T47D (cell line): Measurements from ENCODE around the gene MAGEA10.
"Not testable (repeated sequence)": the region's sequence is repeated elsewhere in the genome, so short reads cannot be mapped to it uniquely, and the experiment has no call there.

Experiments used
- DNase-seq, 2 experiments: peaks; one replicate each; pipeline versions ENCODE4 v3.0.0 to v3.0.0-alpha.2; 2011 to 2012; ENCODE audit warnings: low read depth in 1 of 2, low spot score in 1 of 2
- JUND ChIP-seq: IDR thresholded peaks from 2 replicates; pipeline ENCODE4 v1.6.1; 2012; ENCODE audit warnings: low read depth
- in situ Hi-C: cut with HindIII; loops from 2 replicates; pipeline ENCODE4 v1.10.0; 2016; ENCODE audit warnings: low sequenced_read_pairs, low pct_unique_long_range_greater_than_20kb

MAGEA10 gene

GRCh38 chrX:152138388-152138784 is at the start of gene MAGEA10:
Gene MAGEA10, minus strand, starts transcription at chrX:152138577. Its CDS starts 2,957 bp downstream, at chrX:152135620.
- no peak for TF ChIP-seq JUND
- DNase-seq = no peak
- in situ Hi-C loops = no loop called here

DNA sequence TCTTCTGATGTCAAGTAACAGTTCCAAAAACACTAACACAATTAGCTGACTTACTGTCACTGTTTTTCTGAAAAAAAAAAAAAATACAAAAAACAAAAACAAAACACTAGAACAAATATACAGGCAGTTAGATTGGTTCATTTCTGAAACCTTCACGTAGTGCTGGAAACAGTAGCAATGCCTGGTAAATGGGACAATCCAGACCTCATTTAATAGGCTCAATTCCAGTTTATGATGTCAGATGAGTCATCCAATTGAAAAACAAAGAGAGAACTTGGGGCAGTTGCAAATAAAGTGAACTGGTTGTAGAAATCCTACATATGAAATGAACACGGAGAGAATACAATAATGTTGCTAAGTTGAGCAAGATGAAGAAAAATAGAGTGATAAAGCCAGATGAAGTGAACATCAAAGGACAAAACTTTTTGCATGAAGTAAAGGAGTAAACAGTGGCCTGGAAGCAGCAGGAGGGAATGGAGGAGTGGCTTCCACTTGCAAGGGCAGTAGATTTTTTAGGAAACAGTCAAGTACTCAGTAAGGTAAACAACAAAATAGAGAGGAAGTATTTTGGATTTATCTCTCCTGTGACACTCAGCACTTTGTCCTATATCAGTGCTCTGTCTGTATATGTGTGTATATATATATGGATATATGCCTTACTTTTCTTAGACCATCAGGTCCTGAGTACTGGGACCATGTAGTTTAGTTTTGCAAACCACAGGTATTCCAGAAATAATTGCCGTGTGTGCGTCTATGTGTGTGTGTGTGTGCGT is 39.3 kb upstream of the MAGEA10 start:
- no peak for TF ChIP-seq JUND
- no peak for DNase-seq
- in situ Hi-C loops = no loop called here

GRCh38 chrX:152177052-152177451 is 38.7 kb upstream of the MAGEA10 start:
- no peak for TF ChIP-seq JUND
- no peak for DNase-seq
- in situ Hi-C loops = no loop called here

- in situ Hi-C loops, DNase-seq: not testable (repeated sequence)
Observed at GRCh38 chrX:152175892-152176291, 37.5 kb upstream of the MAGEA10 start.

DNA sequence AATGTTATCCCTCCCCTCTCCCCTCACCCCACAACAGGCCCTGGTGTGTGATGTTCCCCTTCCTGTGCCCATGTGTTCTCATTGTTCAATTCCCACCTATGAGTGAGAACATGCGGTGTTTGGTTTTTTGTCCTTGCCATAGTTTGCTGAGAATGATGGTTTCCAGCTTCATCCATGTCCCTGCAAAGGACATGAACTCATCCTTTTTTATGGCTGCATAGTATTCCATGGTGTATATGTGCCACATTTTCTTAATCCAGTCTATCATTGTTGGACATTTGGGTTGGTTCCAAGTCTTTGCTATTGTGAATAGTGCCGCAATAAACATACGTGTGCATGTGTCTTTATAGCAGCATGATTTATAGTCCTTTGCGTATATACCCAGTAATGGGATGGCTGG is 35.5 kb upstream of the MAGEA10 start:
- DNase-seq, in situ Hi-C loops: not testable (repeated sequence)

DNA sequence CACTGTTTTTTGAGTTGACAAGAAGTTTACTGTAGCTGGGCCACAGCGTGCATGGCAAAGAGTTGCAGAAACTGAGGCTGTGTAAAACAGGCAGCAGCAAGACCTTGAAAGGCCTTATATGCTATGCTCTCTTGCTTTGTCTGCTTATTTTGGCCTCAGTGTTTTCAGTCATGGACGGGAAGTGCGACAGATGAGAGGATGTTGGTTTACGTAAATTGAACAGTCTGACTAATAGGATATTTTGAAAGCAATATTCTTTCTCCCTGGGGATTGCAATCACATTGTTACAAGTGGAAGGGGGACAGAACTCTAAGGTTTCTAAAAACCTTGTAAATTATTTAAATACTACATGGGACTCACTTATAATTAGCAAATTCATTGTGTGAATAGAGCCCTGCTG is 32.2 kb upstream of the MAGEA10 start:
- in situ Hi-C loops = no loop called here
- TF ChIP-seq JUND = no peak
- no peak for DNase-seq

DNA sequence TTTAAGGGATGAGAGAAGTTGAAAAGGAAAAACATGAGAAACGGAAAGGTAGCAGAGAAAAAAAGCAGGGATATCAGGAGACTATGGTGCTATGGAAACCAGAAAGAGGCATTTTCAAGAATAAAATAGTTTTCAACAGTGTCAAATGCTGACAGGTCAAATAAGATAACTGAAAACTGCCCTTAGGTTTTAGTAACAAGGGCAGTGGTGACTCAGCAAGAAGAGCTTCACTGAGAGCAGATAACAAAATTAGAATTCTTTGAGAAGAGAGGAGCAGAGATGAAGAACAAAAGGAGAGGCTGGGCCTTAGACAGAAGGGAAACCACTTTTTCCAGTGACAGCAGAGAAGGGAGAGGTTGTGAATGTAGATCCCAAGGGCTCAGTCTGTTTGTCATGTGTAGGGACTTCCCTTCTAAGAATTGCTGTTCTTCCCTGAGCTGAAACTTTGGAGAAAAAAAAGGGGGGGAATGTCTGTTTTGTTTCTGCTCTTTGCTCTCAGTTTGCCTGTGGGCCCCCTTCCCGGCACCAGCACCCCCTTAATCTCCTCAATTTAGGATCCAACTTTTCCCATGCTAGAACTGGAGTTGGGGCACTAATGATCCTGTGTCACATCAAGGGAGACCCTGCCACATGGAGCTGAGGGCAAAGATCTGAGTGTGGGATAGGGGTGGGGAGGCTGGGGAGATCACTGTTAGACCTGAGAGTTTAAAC is 26.8 kb upstream of the MAGEA10 start:
- in situ Hi-C loops = no loop called here
- no peak for TF ChIP-seq JUND
- no peak for DNase-seq

GRCh38 chrX:152157042-152157441 is 18.7 kb upstream of the MAGEA10 start:
- no peak for DNase-seq
- TF ChIP-seq JUND = no peak
- in situ Hi-C loops = no loop called here

DNA sequence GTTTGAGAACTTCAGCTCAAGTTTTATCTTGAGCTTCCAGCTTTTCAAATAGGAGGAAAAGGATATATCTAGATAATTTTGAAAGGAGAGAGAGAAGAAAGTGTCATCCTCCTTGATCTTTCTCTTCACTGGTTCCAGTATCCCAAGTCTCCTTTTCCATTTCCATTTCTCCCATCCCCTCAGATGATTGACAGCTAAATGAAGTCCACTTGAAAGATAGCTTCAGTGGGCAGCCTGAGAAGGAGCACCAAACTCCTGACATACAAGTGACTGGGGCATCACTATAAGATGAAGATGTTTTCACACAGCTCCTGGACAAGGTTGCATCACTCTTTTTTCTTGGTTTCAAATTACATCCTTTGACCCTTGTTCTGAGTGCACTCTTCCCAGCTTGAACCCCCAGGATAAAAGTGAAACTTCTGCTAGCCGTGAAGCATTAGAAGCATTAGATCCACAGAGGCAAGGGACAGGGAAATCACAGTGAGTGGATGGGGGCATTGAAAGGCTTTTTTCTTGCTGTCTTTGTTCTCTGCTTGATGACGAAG is 17.5 kb upstream of the MAGEA10 start:
- in situ Hi-C loops = no loop called here
- no peak for TF ChIP-seq JUND
- no peak for DNase-seq

DNA sequence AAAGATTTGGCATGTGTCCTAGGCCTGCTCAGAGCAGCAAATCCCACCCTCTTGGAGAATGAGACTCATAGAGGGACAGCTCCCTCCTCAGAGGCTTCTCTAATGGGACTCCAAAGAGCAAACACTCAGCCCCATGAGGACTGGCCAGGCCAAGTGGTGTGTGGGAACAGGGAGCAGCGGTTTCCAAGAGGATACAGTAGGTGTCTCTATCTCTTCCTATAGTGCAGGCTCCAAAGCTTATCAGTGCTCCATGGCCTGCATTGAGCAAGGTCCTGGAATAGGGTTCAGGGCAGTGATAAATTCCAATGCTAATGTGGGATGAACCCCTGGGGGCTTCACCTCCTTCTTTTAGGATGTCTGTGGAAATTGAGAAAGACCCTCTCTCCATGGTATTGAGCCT is 15.7 kb upstream of the MAGEA10 start:
- TF ChIP-seq JUND = no peak
- in situ Hi-C loops = no loop called here
- no peak for DNase-seq

- no peak for TF ChIP-seq JUND
- in situ Hi-C loops = no loop called here
- no peak for DNase-seq
Observed at GRCh38 chrX:152151256-152151655, 12.9 kb upstream of the MAGEA10 start.

DNA sequence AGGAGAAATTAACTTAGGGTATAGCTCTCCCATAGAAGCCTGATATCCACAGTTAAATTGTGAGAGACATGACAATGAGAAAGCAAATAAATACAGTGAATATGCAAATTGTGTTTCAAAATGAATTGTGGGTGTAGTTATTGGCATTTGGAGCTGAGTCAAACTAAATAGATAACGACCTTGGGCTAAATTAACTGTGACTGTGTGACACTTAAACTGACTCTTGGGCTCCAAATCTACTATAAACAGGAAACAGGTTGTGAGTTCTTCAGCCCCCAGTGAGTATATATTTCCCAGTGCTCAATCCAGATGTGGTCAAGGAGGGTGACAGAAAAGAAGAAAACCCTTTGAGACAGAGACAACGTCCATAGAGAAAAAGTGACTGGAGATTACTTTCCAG is 11.3 kb upstream of the MAGEA10 start:
- TF ChIP-seq JUND = no peak
- in situ Hi-C loops = no loop called here
- DNase-seq = no peak

GRCh38 chrX:152139589-152139988 is 1.2 kb upstream of the MAGEA10 start:
- DNase-seq = no peak
- no peak for TF ChIP-seq JUND
- in situ Hi-C loops = no loop called here
